Measurements from ENCODE around the gene HDGFL2.

Gene HDGFL2

DNA sequence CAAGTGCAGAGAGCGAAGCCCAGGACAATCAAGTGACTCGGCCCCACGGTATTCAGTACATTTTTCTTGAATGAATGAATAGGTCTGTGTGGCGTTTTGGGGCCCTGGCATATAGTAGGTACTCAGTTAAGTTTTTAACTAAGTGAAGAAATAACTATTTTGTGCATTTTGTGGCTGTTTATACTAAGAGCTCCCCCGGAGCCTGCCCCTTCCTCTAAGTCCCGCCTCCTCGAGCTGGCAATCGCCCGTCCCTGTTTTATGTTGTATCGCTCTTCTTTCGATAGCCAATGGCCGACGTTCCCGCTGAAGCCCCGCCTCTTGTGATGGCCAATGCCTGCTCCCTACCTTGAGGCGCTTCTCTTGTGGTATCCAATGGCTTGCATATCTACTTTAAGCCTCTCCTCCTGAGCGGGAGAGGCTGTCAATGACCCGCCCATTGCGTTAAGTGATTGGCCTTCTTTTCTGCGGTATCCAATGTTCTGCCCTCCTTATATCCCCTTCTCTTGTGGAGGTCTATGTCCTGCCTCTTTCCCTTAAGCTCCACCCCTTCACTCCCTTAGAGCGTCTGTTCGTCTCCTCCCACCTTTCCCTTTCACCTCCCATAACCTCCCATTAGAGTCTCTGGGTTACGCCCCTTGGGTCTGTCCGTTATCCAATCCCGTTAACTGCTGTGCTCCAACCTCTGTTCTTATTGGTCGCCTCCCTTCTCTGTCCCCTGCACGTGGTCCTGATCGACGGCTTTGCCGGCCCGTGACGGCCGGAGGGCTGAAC, 509 bp upstream of the HDGFL2 start:
- peak; percentile 100 for DNase-seq

DNA sequence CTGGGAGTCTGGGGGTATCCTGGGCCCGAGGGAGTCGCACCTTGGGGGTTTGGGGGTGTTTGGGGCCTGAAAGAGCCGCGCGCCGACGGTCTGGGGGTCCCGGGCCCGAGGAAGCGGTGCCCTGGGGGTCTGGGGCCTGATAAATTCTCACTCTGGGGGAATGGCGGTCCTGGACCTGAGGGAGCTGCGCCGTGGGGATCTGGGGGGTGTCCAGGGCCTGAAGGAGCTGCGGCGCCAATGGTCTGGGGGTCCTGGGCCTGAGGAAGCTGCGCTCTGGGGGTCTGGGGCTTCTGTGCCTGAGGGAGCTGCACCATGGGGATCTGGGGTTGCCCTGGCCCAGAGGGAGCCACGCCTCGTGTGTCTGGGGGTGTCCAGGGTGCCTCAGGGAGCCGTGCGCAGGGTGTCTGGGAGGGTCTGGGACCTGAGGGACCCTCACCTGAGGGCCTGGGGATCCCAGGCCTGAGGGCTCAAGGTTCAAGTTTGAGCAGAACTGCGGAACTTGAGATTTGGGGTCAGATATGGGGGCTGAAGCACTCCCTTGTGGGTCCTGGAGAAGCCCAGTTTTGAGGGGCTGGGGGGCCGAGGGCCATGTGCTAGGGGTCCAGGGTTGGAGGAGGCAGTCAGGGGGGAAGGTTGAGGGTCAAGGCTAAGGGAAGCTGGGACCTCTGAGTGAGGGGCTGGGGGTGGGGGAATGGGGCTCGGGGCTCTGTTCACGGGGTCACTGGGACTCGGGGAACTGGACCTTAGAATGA, 1.1 kb downstream of the HDGFL2 start:
- no peak for DNase-seq

DNA sequence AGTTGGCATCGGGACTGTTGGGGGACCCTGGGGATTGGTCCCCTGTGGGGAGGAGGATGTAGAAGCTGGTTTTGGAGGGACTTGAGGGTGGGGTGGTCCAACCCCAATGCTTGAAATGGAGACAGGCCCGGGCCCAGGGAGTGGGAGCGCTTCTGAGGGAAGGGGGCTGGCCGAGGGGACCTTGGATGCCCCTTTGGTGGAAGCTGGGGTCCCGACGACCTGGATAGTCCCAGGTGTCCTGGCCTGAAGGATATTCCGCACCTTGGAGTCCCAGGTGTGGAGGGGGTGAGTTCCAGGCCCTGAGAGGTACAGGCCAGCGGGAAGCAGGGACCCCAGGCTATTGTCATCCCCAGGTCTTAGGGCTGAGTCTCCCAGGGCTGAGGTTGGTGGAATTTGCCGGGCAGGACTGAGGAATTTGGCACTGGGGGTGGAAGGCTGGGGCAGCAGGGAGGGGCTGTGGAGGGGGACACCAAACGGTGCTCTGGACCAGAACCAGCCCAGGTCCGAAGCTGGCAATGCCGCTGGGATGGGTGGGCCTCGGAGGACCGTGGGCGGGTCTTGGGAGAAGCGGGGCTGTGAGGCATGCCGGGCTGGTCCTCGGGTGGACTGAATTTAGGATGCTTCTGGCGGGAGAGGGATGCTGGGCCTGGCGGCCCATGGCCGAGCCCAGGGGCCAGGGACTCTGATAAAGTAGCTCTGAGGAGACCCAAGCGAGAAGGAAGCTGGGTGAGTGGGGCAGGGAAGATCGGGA, 1.8 kb downstream of the HDGFL2 start:
- DNase-seq: no peak

DNA sequence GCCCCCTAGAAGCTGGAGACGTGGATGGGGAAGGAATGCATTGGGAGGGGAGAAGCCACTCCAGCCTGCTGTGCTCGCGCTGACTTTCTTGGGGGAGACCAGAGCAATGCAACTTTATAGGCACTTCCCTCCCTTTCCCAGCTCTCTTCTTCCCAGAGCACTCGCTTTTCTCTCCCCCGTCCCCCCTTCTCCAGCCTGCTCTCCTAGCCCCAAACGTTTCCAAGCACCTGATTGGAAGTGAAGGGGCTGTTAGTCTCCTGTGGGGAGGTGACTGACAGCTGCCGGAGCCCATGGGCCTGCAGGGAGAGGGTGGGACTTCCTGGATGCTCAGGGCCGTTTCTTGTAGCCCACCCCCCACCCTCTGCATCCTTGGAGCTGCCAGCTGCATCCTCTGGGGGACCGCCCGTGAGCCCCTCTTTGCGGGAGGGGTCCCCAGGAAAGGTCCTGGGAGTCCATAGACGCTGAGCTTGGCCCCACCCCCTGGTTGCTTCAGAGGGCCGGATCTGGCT, 2.5 kb downstream of the HDGFL2 start:
- no peak for DNase-seq

DNA sequence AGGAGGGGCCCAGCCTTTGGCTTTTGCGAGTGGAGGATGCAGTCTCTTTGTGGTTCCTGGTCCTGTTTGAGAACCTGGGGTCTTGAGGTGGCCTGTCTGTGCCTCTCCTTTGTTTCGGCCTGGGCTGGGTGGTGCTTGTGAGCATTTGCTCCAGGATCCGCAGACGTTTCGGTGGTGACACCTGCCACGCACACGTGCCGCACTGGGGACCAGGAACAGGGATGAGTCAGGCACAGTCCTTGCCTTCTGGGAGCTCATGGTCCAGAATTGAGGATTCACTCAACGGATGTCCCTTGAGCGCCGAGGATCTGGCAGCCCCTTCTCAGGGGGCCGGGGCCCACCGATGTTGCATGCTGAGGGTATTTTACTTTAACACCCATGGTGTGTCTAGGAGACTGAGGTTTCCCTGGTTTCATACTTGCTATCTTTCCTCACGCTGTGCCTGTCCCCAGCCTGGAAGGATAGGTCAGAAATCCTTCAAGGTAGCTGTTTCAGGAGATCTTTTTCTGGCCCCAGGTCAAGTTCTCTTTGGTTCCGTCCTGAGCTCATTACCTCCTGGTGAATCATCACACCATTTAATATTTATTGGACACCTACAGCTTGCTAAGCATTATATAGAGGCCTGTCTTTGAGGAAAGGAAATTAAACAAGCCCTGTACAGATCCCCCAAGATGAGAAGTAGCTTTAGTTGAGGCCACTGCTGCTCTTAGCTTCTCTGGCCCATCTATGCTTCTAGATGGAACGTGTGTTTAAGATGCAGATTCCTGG, 5.1 kb downstream of the HDGFL2 start:
- no peak for DNase-seq

DNA sequence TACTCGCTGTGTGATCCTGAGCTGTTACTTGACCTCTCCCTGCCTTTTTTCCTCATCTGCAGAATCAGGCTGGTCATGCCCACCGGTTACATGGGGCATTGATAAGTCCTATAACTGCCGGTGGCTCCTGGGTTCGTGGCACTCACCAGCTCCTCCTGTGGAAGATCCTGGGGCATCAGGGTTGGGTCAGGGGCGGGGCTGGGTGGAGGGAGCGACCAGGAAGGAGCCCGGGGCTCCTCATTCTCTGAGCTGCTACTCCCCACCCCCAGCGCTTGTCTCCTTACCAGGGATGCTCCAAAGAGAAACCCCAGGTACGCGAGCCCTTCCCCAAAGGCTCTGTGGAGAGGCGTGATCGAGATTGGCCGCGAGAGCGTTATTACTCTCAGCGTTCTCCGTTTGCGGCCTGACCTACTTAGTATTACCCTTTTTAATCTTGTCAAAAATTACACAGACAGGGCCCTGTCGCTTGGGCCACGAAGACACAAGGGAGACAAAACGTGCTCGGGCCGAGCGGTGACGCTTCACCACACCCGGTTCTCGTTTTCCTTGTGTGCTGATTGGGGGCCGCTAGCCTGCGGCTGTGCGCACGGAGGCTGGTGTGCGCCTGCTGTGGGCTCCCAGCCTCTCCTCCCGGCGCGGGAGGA, 10.7 kb downstream of the HDGFL2 start:
- DNase-seq: no peak

DNA sequence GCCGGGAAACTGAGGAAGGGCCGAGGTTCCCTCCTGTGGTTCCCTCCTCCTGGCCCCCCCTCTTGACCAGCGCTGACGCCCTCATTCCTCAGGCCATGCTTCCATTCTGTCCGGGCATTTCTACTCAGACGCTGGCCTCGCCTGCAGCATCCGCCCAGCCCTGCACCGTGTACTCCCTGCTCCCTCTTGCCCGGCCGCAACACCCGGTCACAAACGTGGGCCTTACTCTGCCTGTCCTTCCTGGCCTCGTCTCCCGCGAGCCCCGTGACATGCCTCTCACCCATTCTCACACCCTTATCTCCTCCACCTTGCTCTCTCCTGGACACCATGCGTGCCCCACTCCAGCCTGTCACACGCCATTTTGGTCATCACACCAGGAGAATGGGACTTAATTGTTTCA, 11.3 kb downstream of the HDGFL2 start:
- no peak for DNase-seq

DNA sequence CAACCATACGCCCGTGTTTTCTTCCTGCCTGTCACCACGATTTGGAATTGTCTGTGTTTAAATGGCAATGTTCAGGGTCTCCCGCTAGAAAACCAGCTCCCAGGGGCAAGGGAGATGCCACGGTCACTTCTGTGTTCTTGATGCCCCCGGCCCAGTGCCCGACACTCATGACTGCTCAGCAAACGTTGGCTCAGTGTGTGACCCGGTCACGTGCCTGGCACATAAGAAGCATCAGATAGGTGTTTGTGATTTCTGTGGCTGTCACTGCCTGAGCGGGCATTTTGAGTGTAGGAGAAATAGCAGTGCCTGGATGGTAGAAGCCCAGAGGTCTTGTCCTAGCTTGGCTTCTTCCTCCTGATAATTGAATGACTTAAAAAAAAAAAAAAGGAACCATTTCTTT, 15.5 kb downstream of the HDGFL2 start:
- no peak for DNase-seq

DNA sequence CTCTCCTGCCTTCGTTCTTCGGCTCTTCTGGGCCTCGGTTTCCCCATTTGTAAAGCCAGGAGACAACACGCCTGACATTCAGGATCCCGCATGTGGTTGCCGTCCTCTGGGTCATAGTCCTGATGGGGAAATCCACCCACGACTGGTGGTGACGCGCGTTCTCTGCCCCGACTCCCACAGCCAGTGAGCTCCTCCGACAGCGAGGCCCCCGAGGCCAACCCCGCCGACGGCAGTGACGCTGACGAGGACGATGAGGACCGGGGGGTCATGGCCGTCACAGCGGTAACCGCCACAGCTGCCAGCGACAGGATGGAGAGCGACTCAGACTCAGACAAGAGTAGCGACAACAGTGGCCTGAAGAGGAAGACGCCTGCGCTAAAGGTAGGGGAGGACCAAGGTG, 16.4 kb downstream of the HDGFL2 start:
- DNase-seq: no peak

DNA sequence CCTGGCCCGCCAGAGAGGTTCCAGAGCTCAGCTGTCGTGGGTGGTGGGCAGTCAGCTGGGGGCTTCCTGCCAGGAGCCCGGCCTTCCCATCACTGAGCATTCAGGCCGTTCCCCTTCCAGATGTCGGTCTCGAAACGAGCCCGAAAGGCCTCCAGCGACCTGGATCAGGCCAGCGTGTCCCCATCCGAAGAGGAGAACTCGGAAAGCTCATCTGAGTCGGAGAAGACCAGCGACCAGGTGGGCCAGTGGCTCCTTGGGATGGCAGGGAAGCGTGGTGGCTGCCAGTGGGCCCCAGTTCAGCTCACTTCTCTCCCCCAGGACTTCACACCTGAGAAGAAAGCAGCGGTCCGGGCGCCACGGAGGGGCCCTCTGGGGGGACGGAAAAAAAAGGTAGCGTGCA, 19.3 kb downstream of the HDGFL2 start:
- DNase-seq: no peak

DNA sequence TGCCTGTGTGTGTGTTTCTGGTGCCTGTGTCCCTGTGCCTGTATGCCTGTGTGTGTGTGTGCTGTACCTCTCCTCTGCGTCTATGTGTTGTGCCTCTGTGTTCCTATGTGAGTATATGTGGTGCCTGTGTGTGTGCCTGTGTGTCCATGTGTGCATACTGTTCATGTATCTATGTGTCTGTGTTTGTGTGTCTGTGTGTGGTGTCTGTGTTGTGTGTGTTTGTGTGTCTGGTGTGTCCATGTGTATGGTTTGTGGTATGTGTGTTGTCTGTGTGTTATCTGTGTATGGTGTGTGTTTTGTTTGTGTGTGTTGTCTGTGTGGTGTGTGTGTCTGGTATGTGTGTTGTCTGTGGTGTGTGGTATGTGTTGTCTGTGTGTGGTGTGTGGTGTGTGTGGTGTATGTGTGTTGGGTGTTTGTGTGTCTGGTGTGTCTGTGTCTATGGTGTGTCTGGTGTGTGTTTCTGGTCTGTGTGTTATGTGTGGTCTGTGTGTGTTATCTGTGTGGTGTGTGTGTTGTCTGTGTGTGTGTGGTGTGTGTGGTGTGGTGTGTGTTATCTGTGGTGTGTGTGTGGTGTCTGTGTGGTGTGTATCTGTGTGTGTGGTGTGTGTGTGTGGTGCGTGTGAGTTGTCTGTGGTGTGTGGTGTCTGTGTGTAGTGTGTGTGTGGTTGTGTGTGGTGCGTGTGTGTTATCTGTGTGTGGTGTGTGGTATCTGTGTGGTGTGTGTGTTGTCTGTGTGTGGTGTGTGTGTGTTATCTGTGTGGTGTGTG, 20.4 kb downstream of the HDGFL2 start:
- DNase-seq: no peak

DNA sequence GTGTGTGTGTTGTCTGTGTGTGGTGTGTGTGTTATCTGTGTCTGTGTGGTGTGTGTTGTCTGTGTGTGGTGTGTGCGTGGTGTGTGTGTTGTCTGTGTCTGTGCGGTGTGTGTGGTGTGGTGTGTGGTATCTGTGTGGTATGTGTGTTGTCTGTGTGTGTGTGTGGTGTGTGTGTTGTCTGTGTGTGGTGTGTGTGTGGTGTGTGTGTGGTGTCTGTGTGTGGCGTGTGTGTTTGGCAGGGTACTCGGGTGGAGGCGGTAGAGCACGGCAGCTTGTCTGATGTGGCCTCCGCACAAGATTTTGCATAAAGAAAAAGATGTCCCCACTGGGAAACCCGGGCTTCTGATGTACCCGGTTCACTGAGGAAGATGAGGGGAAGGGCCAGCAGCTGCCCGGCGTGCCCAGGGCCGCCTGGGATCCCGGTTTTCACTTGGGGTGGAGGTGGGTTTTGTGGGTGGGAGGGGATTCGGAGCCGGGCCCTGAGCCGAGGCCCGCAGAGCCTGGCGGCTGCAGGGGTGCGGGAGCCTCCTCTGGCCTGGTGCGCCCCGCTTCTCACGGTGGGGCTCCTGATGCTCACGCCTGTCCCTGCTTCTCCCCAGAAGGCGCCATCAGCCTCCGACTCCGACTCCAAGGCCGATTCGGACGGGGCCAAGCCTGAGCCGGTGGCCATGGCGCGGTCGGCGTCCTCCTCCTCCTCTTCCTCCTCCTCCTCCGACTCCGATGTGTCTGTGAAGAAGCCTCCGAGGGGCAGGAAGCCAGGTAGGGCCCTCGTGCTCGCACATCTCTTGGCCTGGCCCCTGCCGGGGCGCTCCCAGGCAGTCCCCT, 21.2 kb downstream of the HDGFL2 start:
- no peak for DNase-seq

DNA sequence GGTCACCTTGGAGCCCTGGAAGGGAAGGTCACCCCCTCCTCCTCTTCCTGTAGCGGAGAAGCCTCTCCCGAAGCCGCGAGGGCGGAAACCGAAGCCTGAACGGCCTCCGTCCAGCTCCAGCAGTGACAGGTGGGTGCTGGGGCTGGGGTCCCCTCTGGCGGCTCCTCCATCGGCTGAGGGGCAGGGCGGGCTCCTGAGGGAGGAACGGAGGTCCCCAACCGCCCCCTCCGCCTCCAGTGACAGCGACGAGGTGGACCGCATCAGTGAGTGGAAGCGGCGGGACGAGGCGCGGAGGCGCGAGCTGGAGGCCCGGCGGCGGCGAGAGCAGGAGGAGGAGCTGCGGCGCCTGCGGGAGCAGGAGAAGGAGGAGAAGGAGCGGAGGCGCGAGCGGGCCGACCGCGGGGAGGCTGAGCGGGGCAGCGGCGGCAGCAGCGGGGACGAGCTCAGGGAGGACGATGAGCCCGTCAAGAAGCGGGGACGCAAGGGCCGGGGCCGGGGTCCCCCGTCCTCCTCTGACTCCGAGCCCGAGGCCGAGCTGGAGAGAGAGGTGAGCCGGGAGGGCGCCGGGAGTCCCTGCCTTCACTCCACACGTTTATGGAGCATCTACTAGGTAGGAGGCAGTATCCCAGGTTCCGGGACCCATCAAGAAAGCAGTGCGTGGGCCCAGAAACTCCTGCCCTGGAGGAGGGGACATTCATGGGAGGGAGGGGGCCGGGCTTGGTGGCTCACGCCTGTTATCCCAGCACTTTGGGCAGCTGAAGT, 22.0 kb downstream of the HDGFL2 start:
- no peak for DNase-seq

DNA sequence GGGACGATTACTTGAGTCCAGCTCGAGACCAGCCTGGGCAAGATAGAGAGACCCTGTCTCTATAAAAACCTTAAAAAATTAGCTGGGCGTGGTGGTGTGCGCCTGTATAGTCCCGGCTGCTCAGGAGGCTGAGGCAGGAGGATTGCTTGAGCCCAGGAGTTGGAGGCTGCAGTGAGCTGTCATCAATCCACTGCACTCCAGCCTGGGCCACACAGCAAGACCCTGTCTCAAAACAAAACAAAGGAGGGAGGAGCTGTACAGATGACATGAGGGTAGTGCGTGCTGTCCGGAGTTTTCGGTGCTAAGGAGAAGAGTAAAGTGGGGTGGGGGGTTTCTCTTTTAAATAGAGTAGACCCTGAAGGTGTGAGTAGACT, 22.6 kb downstream of the HDGFL2 start:
- no peak for DNase-seq

DNA sequence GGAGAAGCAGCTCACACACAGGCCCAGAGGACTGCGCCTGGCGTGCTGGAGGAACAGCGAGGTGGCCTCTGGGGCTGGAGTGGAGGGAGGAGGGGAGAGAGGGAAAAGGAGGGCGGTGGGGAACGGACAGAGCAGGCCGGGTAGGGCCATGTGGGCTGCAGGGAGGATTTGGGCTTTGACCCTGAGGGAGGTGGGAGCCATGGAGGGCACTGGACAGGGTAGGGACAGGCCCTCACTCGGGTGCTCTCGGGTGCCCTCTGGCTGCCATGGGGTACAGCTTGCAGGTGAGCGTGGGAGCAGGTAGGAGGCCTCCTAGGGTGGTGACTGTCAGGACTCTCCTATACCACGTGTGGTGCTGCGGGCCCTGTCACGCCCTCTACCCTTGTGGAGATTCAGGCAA, 23.4 kb downstream of the HDGFL2 start:
- DNase-seq: no peak

DNA sequence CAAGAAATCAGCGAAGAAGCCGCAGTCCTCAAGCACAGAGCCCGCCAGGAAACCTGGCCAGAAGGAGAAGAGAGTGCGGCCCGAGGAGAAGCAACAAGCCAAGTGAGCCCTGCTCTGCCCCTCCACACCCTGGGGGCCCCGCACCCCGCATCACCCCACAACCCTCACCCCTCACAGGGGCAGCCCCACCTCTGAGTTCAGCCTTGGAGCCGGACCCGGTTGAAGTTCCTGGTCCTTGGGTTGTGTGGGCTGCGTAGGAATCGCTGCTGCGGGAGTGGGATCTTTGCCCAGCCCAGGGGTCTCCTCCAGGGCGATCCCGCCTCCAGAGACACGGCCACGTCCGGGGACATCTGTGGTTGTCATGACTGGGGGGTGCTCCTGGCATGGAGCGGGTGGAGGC, 24.2 kb downstream of the HDGFL2 start:
- DNase-seq: no peak

DNA sequence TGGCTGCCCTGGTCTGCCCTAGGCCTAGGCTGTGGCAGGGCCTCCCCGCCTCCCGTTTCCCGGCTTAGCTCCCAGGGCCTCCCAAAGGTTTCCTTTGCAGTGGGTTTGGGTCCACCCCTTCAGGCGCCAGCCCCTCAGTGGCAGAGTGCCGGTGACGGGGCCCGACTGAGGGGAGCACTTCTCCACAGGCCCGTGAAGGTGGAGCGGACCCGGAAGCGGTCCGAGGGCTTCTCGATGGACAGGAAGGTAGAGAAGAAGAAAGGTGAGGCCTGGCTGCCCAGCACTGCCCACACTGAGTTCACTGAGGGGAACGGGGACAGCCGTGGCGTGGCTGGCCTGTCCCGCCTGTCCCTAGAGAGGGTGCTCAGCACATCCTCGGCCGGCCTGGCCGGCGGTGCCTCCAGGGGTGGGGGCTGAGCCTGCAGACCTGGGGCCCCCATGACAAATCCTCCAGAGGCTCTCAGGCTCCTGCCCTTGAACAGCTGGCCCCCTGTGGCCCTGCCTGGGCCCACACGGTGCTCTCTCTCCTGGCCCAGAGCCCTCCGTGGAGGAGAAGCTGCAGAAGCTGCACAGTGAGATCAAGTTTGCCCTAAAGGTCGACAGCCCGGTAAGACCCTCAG, 25.8 kb downstream of the HDGFL2 start:
- DNase-seq: no peak

DNA sequence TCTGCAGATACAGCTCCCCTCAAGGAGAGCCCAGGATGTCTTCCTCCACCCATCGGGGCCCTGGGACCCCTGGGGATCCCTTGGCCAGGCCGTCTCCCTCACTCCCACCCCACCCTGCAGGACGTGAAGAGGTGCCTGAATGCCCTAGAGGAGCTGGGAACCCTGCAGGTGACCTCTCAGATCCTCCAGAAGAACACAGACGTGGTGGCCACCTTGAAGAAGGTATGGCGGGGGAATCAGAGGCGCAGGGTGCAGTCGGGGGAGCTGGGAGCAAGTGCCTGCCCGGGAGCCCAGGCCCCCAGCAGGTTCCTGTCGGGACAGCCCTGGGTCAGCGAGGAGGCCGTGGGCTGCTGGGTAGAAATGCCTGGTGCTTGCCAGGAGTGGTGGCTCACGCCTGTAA, 26.6 kb downstream of the HDGFL2 start:
- DNase-seq: no peak

DNA sequence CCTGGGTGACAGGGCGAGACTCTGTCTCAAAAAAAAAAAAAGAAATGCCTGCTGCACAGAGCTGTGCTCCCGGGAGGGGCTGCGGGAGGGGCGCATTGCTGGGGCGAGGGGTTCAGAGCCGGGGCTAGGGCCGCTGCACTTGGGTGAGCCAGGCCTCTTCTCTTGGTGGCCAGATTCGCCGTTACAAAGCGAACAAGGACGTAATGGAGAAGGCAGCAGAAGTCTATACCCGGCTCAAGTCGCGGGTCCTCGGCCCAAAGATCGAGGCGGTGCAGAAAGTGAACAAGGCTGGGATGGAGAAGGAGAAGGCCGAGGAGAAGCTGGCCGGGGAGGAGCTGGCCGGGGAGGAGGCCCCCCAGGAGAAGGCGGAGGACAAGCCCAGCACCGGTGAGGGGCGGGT, 27.2 kb downstream of the HDGFL2 start:
- DNase-seq: no peak
